ENCODE data around the gene AKIP1. TPM values are rescaled to one million over a fixed set of nuclear protein-coding genes. Genes with fewer than 3 reads are reported as not detected.

Gene AKIP1
- total RNA-seq, 4 donors from 2014 or later: 5.2 to 21.2 (median 11.0) TPM

- no peaks in the 10 kb centered on the region for H3K9me3 ChIP-seq
- H3K27ac ChIP-seq: no peak overlapping the region
- TF ChIP-seq POLR2A (IDR thresholded peaks at IDR 0.05) (no peak), CTCF (IDR thresholded peaks at IDR 0.05) (no peak), POLR2AphosphoS5 (IDR thresholded peaks at IDR 0.05) (no peak)
- H3K4me1 ChIP-seq: no peaks in the 10 kb centered on the region
- WGBS, 2 donors (ENCODE audit: low coverage in 1 of 2): 94% methylated on average over 4 of the region's 4 CpGs
- in situ Hi-C loops (cut with MboI; ENCODE audit: low pct_ligation_motif_present in 1 of 4, low pct_unique_long_range_greater_than_20kb in 1 of 4, low sequenced_read_pairs in 3 of 4): no loop called here
- no peak for DNase-seq
- no peaks in the 10 kb centered on the region for H3K36me3 ChIP-seq
- intact Hi-C loops (cut with DNase I; ENCODE audit: low total_unique reads): no loop called here
- H3K4me3 ChIP-seq: no peak overlapping the region
- H3K27me3 ChIP-seq: no peaks in the 10 kb centered on the region
These were observed 17.2 kb downstream of the AKIP1 start for GRCh38 chr11:8928205-8928604.

DNA sequence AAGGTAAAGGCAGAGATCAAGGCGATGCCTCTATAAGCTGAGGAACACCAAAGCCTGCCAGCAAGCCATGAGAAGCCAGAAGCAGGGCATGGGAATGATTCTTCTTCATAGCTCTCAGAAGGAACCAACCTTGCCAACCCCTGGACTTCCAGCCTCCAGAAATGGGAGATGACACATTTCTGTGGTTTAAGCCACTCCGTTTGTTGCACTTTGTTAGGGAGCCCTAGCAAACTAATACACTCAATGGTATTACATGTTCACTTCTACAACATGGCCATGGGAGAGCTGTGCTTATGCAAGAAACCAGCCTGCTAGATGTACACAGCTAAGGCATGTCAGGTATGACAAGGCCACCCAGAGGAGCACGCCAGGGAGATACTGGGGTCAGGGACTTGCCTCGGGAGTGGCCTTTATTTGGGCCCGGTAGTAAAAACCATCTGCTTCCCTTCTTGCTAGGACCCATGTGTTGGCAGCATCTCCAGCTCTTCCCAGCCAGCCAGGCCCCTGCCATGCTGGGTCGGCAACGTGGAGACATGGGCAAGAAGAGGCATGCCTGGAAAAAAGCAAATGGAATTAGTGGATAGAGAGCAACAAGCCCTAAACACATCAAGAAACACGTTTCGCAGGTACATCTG lies 18.1 kb downstream of the AKIP1 start:
- 79 to 88% methylated on average over 6 to 9 of the region's 9 CpGs for WGBS, 2 donors (ENCODE audit: low coverage in 1 of 2)
- Histone ChIP-seq H3K36me3 (no peaks in the 10 kb centered on the region), H3K4me3 (no peak overlapping the region), H3K4me1 (no peaks in the 10 kb centered on the region), H3K27me3 (no peaks in the 10 kb centered on the region), H3K27ac (no peak overlapping the region), H3K9me3 (no peaks in the 10 kb centered on the region)
- intact Hi-C loops (cut with DNase I; ENCODE audit: low total_unique reads): no loop called here
- TF ChIP-seq POLR2AphosphoS5 (IDR thresholded peaks at IDR 0.05) (no peak), EP300 (IDR thresholded peaks at IDR 0.05; ENCODE audit: low read depth) (no peak), POLR2A (IDR thresholded peaks at IDR 0.05) (no peak), CTCF (IDR thresholded peaks at IDR 0.05) (no peak)
- DNase-seq: no peak
- in situ Hi-C loops (cut with MboI; ENCODE audit: low pct_ligation_motif_present in 1 of 4, low pct_unique_long_range_greater_than_20kb in 1 of 4, low sequenced_read_pairs in 3 of 4): no loop called here

- 92 to 100% methylated on average over 2 to 12 of the region's 12 CpGs for WGBS, 2 donors (ENCODE audit: low coverage in 1 of 2)
- no peaks in the 10 kb centered on the region for H3K9me3 ChIP-seq
- no peaks in the 10 kb centered on the region for H3K27me3 ChIP-seq
- no peaks in the 10 kb centered on the region for H3K4me1 ChIP-seq
- no peak overlapping the region for H3K4me3 ChIP-seq
- no peak for DNase-seq
- in situ Hi-C loops (cut with MboI; ENCODE audit: low pct_ligation_motif_present in 1 of 4, low pct_unique_long_range_greater_than_20kb in 1 of 4, low sequenced_read_pairs in 3 of 4) (no loop called here), intact Hi-C loops (cut with DNase I; ENCODE audit: low total_unique reads) (no loop called here)
- H3K27ac ChIP-seq: no peak overlapping the region
- TF ChIP-seq POLR2AphosphoS5 (IDR thresholded peaks at IDR 0.05) (no peak), EP300 (IDR thresholded peaks at IDR 0.05; ENCODE audit: low read depth) (no peak), CTCF (IDR thresholded peaks at IDR 0.05) (no peak), POLR2A (IDR thresholded peaks at IDR 0.05) (no peak)
- no peaks in the 10 kb centered on the region for H3K36me3 ChIP-seq
These were observed 19.6 kb downstream of the AKIP1 start for GRCh38 chr11:8930456-8931175.

DNA sequence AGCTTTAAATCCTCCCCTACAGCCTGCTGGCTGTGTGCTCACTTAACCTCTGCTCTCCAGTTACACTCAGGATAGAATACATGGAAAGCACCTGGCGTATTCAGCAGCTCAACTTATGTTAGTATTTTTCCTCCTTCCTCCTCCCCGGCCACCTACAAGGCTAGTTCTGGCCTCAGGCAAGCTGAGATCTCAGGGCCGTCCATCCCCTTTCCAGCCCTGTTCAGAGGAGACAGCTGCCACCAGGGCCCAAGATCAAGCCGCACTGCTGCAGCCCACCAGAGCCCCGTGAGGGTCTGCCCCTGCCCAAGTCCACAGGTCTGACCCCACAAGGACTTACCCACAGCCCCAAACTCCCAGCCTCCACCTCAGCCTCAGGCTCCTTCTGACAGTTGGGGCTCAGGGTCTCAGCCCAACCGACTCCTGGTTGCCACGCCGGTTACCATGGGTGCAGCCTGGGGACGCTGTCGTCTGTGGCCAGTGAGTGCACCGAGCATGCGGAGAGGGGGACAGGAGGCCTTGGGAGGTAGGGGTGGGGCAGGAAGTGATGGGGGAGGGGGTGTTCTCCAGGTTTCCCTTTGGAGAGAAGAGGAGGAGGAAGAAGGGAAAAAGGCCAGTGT lies 21.7 kb downstream of the AKIP1 start, which contains the start of gene C11orf16:
Gene C11orf16 (minus strand): TSS at position 384 of the 617 bp plus-strand sequence. CDS start 639 bp downstream, outside the sequence.
- in situ Hi-C loops (cut with MboI; ENCODE audit: low pct_ligation_motif_present in 1 of 4, low pct_unique_long_range_greater_than_20kb in 1 of 4, low sequenced_read_pairs in 3 of 4): no loop called here
- TF ChIP-seq POLR2AphosphoS5 (IDR thresholded peaks at IDR 0.05) (no peak), EP300 (IDR thresholded peaks at IDR 0.05; ENCODE audit: low read depth) (no peak), POLR2A (IDR thresholded peaks at IDR 0.05) (no peak), CTCF (IDR thresholded peaks at IDR 0.05) (no peak)
- no peak within 1 kb of the TSS for H3K4me3 ChIP-seq
- H3K27me3 ChIP-seq: no peaks in the 10 kb centered on the region
- intact Hi-C loops (cut with DNase I; ENCODE audit: low total_unique reads): no loop called here
- no peak within 1 kb of the TSS for H3K27ac ChIP-seq
- DNase-seq: no peak
- 82% methylated on average over 12 of the region's 12 CpGs; no CpG with 5 or more reads in 1 of the 2 donors for WGBS, 2 donors (ENCODE audit: low coverage in 1 of 2)
- no peaks in the 10 kb centered on the region for H3K4me1 ChIP-seq
- no peaks in the 10 kb centered on the region for H3K36me3 ChIP-seq
- no peaks in the 10 kb centered on the region for H3K9me3 ChIP-seq

All from transverse colon (tissue), 4 donors.